Calu3 (cell line): ENCODE measurements around the gene GLIPR1L2. TPM values are rescaled to one million over a fixed set of nuclear protein-coding genes. Genes with fewer than 3 reads are reported as not detected.
"Not testable (repeated sequence)": the region's sequence is repeated elsewhere in the genome, so short reads cannot be mapped to it uniquely, and the experiment has no call there.

Source experiments
- Bru-seq: library from RNA; stranded (reverse); fragments of 400-500 nt; gene quantifications from one replicate; lab custom pipeline; 2021; lab: Mats Ljungman, UMichigan
- BruChase-seq, 2 experiments: library from RNA; stranded (reverse); fragments of 400-500 nt; gene quantifications; one replicate each; lab custom pipeline; 2021; lab: Mats Ljungman, UMichigan
- BruUV-seq: library from RNA; stranded (reverse); fragments of 400-500 nt; replicated peaks from 2 replicates; lab custom pipeline; 2021; lab: Mats Ljungman, UMichigan
- CTCF ChIA-PET: fragments of 300-600 bp; sonication (Branson Sonifier 250); formaldehyde crosslinking; loops from one replicate; lab custom pipeline; 2022; ENCODE audit warnings: antibody characterized with exemption; lab: Charles Lee
- DNase-seq: peaks from one replicate; pipeline ENCODE4 v3.0.0; 2022
- H3K27ac Mint-ChIP-seq: one replicate; pipeline ENCODE4 v1.8.0; 2022; ENCODE audit warnings: mixed read lengths; ENCODE audit not compliant: unreplicated experiment
- H3K27me3 Mint-ChIP-seq: one replicate; pipeline ENCODE4 v1.8.0; 2022; ENCODE audit warnings: mixed read lengths; ENCODE audit not compliant: unreplicated experiment
- H3K36me3 Mint-ChIP-seq: one replicate; pipeline ENCODE4 v1.8.0; 2022; ENCODE audit warnings: mild to moderate bottlenecking, moderate library complexity, mixed read lengths; ENCODE audit not compliant: insufficient read depth, unreplicated experiment
- H3K4me1 Mint-ChIP-seq: one replicate; pipeline ENCODE4 v1.8.0; 2022; ENCODE audit warnings: mild to moderate bottlenecking, low read depth, mixed read lengths; ENCODE audit not compliant: unreplicated experiment
- H3K4me3 Mint-ChIP-seq: one replicate; pipeline ENCODE4 v1.8.0; 2022; ENCODE audit warnings: mild to moderate bottlenecking, low read depth, moderate library complexity, mixed read lengths; ENCODE audit not compliant: unreplicated experiment
- H3K9me3 Mint-ChIP-seq: one replicate; pipeline ENCODE4 v1.8.0; 2022; ENCODE audit warnings: low read depth, mixed read lengths; ENCODE audit not compliant: unreplicated experiment
- CTCF ChIP-seq: fragments of 200-600 bp; IDR thresholded peaks from one replicate; pipeline ENCODE4 v1.8.0; 2022; ENCODE audit warnings: antibody characterized with exemption; ENCODE audit not compliant: unreplicated experiment
- intact Hi-C: fragments of 100-400 bp; cut with micrococcal nuclease; formaldehyde crosslinking; loops from one replicate; pipeline ENCODE4 v1.10.0; 2022; ENCODE audit not compliant: unreplicated experiment
- long read RNA-seq: library from polyadenylated mRNA; stranded (forward); transcript quantifications from one replicate; pipeline ENCODE4 v2.0.0, GENCODE V29; 2022
- total RNA-seq: library from RNA; stranded (reverse); gene quantifications from 2 replicates; pipeline ENCODE4 v1.2.3, GENCODE V29; 2022

The GLIPR1L2 gene
- 0.76 TPM in 1 of 2 replicates, not detected in the other for total RNA-seq
- Bru-seq, nascent RNA = percentile 22 among the genes with signal in this experiment
- percentile 25 among the genes with signal in this experiment for BruChase-seq, experiment 1, labeled RNA remaining after a 6-hour chase
- BruChase-seq, experiment 2, labeled RNA remaining after a 2-hour chase = percentile 23 among the genes with signal in this experiment
- long read RNA-seq, partial matches to known transcripts = 0 of 3 reads
- long read RNA-seq, other reads (novel, unspliced or antisense) = 0 of 3 reads

DNA sequence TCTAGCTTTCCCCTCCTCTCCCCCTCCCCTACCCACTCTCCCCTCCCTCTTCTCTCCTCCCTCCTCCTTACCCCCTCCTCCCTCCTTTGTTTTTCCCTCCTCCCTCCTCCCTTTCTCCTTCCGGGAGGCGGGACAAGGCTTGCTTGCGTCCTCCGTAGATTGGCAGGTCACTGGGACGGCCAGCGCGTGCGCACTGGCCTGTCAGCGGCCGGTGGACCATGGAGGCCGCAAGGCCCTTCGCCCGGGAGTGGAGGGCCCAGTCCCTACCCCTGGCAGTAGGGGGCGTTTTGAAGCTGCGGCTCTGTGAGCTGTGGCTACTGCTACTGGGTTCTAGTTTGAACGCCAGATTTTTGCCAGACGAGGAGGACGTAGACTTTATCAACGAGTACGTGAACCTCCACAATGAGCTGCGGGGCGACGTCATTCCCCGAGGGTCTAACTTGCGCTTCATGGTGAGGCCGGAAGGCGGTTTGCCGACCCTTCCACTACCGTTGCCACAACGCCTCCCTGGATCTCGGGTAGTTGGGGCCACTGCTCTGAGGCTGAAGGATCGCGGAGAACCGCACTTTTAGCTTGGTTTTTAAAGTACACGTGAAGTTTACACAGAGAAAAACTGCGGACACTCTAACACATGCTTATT lies at the start of gene GLIPR1L2:
Gene GLIPR1L2, plus strand, starts transcription at position 191 of the 640 bp plus-strand sequence. Its CDS starts 28 bp downstream, at position 219.
- Mint-ChIP-seq H3K27me3 (no peaks in the 10 kb centered on the region), H3K36me3 (peaks cover 19% of the 10 kb centered on the region), H3K4me1 (peaks cover 36% of the 10 kb centered on the region), H3K27ac (peak within 1 kb of the TSS; percentile 94), H3K4me3 (peak within 1 kb of the TSS; percentile 89), H3K9me3 (peaks cover 4% of the 10 kb centered on the region)
- TF ChIP-seq CTCF = peak; percentile 89
- peak; percentile 99 for DNase-seq
- TSS peak; percentile 91 for BruUV-seq
- CTCF ChIA-PET = interaction anchor here (0.7 to 2.8 kb wide), 21 partner anchors 26 to 1138 kb away, joined by 3 to 36 read pairs (median 4); partner anchors contain the start of genes BBS10, GLIPR1, GLIPR1L1 and KRR1
- intact Hi-C loops = loop anchor here (1.0 to 2.0 kb wide), 4 partner anchors 56 to 114 kb away; partner anchors contain the start of genes GLIPR1 and GLIPR1L1

- DNase-seq = no peak
- Mint-ChIP-seq H3K36me3 (no peaks in the 10 kb centered on the region), H3K9me3 (no peaks in the 10 kb centered on the region), H3K27me3 (no peaks in the 10 kb centered on the region), H3K4me3 (no peak overlapping the region), H3K4me1 (peaks cover 26% of the 10 kb centered on the region), H3K27ac (no peak overlapping the region)
- BruUV-seq = no TSS peak
- no peak for TF ChIP-seq CTCF
- CTCF ChIA-PET = interaction anchor here (0.9 kb wide), 1 partner anchor 7 kb away, joined by 3 read pairs; the partner anchor contains the start of gene GLIPR1L1
- intact Hi-C loops = no loop called here
Measured at GRCh38 chr12:75341873-75342272, 49.0 kb upstream of the GLIPR1L2 start.

DNA sequence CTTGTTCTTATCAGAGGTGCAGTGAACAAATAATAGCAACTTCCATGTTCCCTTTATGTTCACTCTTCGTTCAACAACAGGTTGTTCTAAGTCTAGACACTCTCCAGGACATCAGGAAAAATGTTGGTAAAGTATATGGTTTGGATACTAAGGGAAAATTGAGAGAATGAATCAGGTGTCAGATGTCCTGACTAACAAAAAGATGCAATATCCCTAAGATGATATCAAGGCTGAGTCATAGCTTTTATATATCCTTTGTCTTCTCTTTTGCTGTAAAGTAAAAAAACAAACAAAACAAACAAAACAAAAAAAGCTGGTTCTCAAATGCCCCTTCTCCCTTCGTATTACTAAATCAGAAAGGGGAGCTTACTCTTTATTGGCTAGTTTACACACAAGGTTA lies 45.4 kb upstream of the GLIPR1L2 start:
- no peak for DNase-seq
- no peak overlapping the region for H3K4me3 Mint-ChIP-seq
- no peaks in the 10 kb centered on the region for H3K27me3 Mint-ChIP-seq
- intact Hi-C loops = no loop called here
- H3K9me3 Mint-ChIP-seq = no peaks in the 10 kb centered on the region
- CTCF ChIA-PET = interaction anchor here (0.8 to 0.9 kb wide), 2 partner anchors 11 to 45 kb away, joined by 3 read pairs; partner anchors contain the start of genes GLIPR1L1 and GLIPR1L2
- no peak overlapping the region for H3K27ac Mint-ChIP-seq
- no peaks in the 10 kb centered on the region for H3K36me3 Mint-ChIP-seq
- BruUV-seq = no TSS peak
- peaks cover 26% of the 10 kb centered on the region for H3K4me1 Mint-ChIP-seq
- no peak for TF ChIP-seq CTCF

GRCh38 chr12:75346215-75346614 lies 44.7 kb upstream of the GLIPR1L2 start:
- H3K36me3 Mint-ChIP-seq = not testable (repeated sequence)

More at GRCh38 chr12:75346215-75346614, 44.7 kb upstream of the GLIPR1L2 start:
- BruUV-seq, H3K4me3 Mint-ChIP-seq, H3K27ac Mint-ChIP-seq, intact Hi-C loops, H3K9me3 Mint-ChIP-seq, H3K27me3 Mint-ChIP-seq: not testable (repeated sequence)
- CTCF ChIA-PET = interaction anchor here (0.8 kb wide), 1 partner anchor 45 kb away, joined by 3 read pairs; the partner anchor contains the start of gene GLIPR1L2
- peak; percentile 49 for DNase-seq
- H3K4me1 Mint-ChIP-seq = peaks cover 26% of the 10 kb centered on the region
